ENCODE results near the gene POLG2.
"Not testable (repeated sequence)": the region's sequence is repeated elsewhere in the genome, so short reads cannot be mapped to it uniquely, and the experiment has no call there.

Gene POLG2

GRCh38 chr17:64494121-64494520, 2.7 kb downstream of the POLG2 start:
- no peak for DNase-seq
- in situ Hi-C loops (cut with MboI; ENCODE audit: low pct_unique_long_range_greater_than_20kb, low sequenced_read_pairs) = loop anchor here (10.0 kb wide), 1 partner anchor 69 kb away; no protein-coding TSS in a partner anchor

DNA sequence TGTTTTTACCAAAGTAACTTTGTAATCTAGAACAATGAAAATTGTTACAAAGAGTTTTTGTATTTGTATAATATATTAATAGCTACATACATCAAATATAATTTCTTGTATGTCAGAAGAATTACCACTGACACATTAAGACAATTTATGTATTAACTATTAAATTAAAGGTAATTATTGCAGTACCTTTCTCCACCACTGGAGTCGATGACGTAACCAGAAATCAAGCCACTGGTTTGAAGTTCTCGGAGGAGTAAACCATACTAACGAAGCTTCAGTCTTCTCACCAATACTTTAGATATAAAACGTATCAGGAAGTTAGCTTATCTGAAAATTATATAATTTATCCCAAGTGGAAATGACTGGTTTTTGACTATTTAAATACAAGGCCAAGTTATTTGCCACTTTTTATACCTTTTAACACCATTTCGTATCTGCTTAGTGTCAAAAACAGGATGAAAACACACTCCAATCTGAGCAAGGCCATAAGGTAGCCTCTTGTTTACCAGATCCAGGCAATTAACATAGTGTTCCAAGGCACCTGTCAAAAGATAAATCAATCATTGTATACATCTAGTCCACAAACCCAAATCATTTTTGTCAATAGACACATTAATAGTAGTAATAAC, 4.3 kb downstream of the POLG2 start:
- in situ Hi-C loops (cut with MboI; ENCODE audit: low pct_unique_long_range_greater_than_20kb, low sequenced_read_pairs) = loop anchor here (10.0 kb wide), 1 partner anchor 68 kb away; no protein-coding TSS in a partner anchor

GRCh38 chr17:64491994-64492393, 4.9 kb downstream of the POLG2 start:
- in situ Hi-C loops (cut with MboI; ENCODE audit: low pct_unique_long_range_greater_than_20kb, low sequenced_read_pairs) = loop anchor here (10.0 kb wide), 1 partner anchor 67 kb away; no protein-coding TSS in a partner anchor
- DNase-seq = no peak

More for the DNA sequence above, 4.3 kb downstream of the POLG2 start:
- DNase-seq = no peak

DNA sequence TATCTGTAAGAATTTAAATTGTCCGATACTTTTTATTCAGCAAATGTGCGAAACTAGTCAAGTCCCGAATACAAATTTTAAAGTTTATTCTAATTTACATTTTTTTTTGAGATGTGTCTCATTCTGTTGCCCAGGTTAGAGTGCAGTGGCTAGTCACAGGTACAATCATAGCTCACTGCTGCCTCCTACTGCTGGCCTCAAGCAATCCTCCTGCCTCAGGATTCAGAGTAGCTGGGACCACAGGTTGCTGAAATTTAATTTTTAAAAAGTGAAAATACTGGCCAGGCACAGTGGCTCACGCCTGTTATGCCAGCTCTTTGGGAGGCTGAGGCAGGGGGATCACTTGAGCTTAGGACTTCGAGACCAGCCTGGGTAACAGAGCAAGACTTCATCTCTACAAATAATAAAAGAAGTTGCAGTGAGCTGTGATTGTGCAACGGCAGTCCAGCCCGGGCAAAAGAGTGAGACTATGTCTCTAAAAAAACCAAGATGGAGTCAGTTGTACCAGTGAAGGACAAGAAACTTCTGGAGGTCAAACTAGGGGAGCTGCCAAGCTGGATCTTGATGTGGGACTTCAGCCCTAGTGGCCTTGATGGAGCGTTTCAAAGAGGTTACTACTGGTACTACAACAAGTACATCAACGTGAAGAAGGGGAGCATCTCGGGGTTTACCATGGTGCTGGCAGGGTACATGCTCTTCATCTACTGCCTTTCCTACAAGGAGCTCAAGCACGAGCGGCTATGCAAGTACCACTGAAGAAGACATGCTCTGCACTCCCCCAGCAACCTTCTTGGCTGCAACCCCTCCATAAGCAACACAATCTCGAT, 5.6 kb downstream of the POLG2 start:
- peak; percentile 69 for DNase-seq
- in situ Hi-C loops (cut with MboI; ENCODE audit: low pct_unique_long_range_greater_than_20kb, low sequenced_read_pairs) = loop anchor here (10.0 kb wide), 1 partner anchor 66 kb away; no protein-coding TSS in a partner anchor

GRCh38 chr17:64488301-64488700, 8.6 kb downstream of the POLG2 start:
- in situ Hi-C loops (cut with MboI; ENCODE audit: low pct_unique_long_range_greater_than_20kb, low sequenced_read_pairs) = no loop called here
- DNase-seq = no peak

DNA sequence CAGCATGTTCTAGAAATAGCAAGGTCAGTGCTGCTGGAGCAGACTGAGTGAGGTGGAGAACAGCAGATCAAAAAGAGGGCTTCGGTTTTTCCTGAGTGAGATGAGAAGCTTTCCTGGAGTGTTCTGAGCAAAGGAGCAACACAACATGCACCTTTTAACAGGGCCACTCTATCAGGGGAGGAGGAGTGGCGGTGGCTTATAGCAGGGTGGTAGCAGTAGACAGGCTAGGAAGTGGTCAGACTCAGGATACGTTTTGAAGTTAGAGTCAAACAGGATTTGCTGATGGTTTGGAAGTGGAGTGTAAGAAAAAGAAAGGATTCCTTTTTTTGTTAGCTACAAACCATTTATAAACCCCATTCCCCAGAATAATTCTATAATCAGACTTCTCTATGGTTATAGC, 12.5 kb downstream of the POLG2 start:
- in situ Hi-C loops (cut with MboI; ENCODE audit: low pct_unique_long_range_greater_than_20kb, low sequenced_read_pairs) = no loop called here
- DNase-seq = no peak

DNA sequence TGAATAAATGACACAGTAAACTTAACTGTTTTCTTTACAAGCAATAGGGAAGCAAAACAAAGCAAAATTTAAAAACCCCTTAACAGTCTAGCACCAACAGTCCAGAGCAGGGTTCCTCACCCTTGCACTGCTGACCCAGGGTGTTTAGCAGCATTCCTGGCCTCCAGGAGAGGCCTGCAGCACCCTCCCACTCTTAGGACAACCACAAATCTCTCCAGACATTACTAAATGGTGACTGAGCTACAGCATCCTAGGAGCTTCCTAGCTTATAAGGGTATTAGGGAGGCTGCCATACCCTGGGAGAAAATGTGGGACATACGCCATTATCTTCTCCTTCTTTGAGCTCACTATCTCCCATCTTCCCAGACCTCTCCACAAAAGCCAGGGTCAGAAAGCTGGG, 15.9 kb downstream of the POLG2 start:
- no peak for DNase-seq
- in situ Hi-C loops (cut with MboI; ENCODE audit: low pct_unique_long_range_greater_than_20kb, low sequenced_read_pairs) = no loop called here

DNA sequence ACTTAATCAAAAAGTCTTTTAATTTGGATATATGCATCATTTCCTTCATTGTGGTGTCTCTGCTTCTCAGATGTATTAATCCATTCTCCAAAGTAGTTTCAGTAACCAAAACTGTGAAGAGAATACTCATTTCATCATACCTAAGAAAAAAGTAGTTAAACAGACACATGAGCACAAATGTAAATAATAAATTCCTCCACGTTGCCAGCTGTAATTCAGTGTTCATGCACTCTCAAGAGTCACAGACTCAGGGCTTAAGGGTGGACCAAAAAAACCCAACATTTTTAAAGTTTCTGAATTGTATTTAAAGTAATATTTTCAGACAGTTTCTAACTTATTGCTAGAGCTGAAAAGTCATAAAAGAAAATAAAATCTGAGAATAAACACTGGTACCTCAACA, 19.0 kb downstream of the POLG2 start:
- in situ Hi-C loops (cut with MboI; ENCODE audit: low pct_unique_long_range_greater_than_20kb, low sequenced_read_pairs) = no loop called here

DNA sequence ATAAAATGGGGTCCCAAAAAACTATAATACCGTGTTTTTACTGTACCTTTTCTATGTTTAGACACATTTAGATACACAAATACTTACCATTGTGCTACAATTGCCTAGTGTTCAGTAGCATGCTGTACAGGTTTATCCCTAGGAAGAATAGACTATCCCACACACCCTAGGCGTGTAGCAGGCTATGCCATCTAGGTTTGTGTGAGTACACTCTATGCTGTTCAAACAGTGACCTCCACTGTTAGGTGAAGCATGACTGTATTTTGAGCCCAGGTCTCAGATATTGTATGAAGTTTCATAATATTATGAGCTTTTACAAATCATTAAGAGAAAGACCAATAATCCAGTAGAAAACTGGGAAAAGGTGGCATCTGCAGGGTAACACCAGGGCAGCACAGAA, 24.3 kb downstream of the POLG2 start:
- in situ Hi-C loops (cut with MboI; ENCODE audit: low pct_unique_long_range_greater_than_20kb, low sequenced_read_pairs) = no loop called here
- no peak for DNase-seq

More for the DNA sequence above, 19.0 kb downstream of the POLG2 start:
- no peak for DNase-seq

GRCh38 chr17:64471440-64471839, 25.4 kb downstream of the POLG2 start:
- no peak for DNase-seq
- in situ Hi-C loops (cut with MboI; ENCODE audit: low pct_unique_long_range_greater_than_20kb, low sequenced_read_pairs) = no loop called here

DNA sequence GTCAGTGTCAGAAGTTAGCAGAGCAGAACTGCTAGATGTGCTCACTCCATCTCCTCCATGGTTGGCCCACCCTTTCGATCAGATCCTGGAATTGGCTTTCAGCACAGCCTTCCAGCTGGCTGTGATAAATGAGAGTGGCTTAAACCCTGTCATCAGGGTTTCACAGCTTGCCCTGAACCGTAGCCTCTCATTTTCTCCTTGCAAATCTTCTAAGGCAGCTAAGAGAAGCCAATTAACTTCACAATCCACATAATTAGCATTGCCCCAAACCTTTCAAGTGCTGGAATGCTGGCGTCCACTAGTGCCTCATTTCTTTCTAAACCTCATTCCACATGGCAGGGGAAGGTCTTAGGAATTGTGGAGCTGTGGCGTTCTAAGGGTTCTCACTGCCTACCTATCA, 26.2 kb downstream of the POLG2 start:
- in situ Hi-C loops (cut with MboI; ENCODE audit: low pct_unique_long_range_greater_than_20kb, low sequenced_read_pairs) = no loop called here
- DNase-seq = no peak

DNA sequence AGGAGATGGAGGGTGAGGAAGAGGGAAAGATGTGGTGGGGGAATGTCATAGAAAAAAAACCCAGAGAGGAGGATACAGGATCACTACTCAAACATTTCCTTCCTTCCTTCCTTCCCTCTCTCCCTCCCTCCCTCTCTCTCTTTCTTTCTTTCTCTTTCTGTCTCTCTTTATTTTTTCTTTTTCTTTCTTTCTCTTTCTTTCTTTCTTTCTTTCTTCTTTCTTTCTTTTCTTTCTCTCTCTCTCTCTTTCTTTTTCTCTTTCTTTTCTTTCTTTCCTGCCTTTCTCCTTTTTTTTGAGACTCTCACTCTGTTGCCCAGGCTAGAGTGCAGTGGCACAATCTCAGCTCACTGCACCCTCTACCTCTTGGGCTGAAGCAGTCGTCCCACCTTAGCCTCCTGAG, 30.0 kb downstream of the POLG2 start:
- in situ Hi-C loops (cut with MboI; ENCODE audit: low pct_unique_long_range_greater_than_20kb, low sequenced_read_pairs); DNase-seq: not testable (repeated sequence)

DNA sequence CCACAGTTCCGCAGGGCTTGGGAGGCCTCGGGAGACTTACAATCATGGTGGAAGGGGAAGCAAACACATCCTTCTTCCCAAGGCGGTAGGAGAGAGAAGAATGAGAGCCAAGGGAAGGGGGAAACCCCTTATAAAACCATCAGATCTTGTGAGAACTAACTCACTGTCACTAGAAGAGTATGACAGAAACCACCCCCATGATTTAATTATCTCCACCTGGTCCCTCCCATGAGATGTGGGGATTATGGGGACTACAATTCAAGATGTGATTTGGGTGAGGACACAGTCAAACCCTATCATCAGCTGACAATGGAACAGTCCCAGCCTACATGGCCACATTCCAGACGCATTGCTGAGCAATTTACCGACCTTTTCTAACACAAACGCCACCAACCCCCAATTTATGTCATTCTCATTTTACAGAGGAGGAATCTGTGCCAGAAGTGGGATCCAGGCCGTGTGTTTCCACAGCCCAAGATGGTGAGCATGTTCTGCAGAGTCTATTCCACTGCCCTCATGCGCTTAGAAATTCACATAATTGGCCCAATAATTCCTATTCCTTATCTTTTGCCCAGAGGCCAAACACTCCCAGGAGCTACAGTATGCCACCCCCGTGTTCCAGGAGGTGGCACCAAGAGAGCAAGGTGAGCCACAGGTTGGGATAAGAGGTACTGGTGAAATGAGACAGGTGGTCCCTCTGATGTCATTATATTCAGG, 30.7 kb downstream of the POLG2 start:
- in situ Hi-C loops (cut with MboI; ENCODE audit: low pct_unique_long_range_greater_than_20kb, low sequenced_read_pairs) = no loop called here
- no peak for DNase-seq

GRCh38 chr17:64461788-64462187, 35.1 kb downstream of the POLG2 start:
- no peak for DNase-seq
- in situ Hi-C loops (cut with MboI; ENCODE audit: low pct_unique_long_range_greater_than_20kb, low sequenced_read_pairs) = no loop called here

DNA sequence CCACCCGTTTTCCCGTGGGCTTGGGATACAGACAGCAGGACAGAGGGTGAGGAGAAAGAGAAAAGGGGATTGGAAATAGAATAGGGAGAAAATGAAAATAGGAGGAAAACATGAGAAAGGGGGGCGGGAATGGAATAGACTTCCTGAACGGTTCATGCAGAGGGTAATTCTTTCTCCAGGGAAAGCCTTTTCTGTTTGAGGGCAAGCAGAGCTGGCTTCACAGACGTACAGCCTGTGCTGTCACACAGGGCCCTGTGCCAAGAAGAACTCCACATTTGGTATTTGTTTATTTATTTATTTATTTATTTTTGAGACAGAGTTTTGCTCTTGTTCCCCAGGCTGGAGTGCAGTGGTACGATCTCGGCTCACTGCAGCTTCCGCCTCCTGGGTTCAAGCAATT, 35.9 kb downstream of the POLG2 start:
- no peak for DNase-seq
- in situ Hi-C loops (cut with MboI; ENCODE audit: low pct_unique_long_range_greater_than_20kb, low sequenced_read_pairs) = no loop called here

DNA sequence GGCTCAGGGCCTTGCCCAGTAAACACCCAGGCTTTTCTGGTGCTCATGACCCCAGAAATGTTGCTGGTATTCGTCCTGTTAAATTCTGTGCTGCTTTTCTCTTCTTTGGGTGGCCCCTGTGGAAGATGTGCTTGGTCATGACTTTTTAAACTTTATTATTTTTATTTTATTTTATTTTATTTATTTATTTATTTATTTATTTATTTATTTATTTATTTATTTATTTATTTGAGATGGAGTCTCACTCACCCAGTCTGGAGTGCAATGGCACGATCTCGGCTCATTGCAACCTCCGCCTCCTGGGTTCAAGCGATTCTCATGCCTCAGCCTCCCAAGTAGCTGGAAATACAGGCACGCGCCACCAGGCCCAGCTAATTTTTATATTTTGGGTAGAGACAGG, 37.0 kb downstream of the POLG2 start:
- DNase-seq; in situ Hi-C loops (cut with MboI; ENCODE audit: low pct_unique_long_range_greater_than_20kb, low sequenced_read_pairs): not testable (repeated sequence)

- DNase-seq = no peak
- in situ Hi-C loops (cut with MboI; ENCODE audit: low pct_unique_long_range_greater_than_20kb, low sequenced_read_pairs) = no loop called here
Measured at GRCh38 chr17:64459284-64459747, 37.5 kb downstream of the POLG2 start.

DNA sequence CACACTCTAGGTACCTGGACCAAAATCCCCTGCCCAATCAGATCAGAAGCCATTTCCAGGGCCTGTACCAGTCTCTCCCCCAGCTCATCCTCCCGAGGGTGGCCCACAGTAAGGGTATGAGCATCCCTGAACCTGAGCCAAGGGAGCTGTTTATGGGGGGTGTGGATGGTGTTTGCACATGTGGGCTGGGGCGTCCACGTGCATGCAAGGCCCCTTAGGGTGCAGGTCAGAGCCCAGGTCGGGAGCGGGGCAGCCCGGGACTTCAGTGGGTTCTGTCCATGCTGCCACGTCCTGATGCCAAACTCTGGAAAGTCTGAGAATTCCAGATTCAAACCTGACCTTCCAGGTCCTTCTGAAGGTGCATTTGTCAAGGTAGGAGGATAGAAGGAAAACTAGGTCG, 38.1 kb downstream of the POLG2 start:
- in situ Hi-C loops (cut with MboI; ENCODE audit: low pct_unique_long_range_greater_than_20kb, low sequenced_read_pairs) = no loop called here
- no peak for DNase-seq

- in situ Hi-C loops (cut with MboI; ENCODE audit: low pct_unique_long_range_greater_than_20kb, low sequenced_read_pairs) = no loop called here
- no peak for DNase-seq
Measured at GRCh38 chr17:64457156-64457555, 39.7 kb downstream of the POLG2 start.

Measured in KBM-7 (cell line).